Activated CD8-positive, alpha-beta memory T cell treated with anti-CD3 and anti-CD28 coated beads, Interleukin-2, amount 10 ng/mL, durations not matched to agents 7 days and 5 days (primary cell): ENCODE data around the gene CEBPB. TPM values are rescaled to one million over a fixed set of nuclear protein-coding genes. Genes with fewer than 3 reads are reported as not detected.

Experiments used
- ATAC-seq: fragments of 150-1000 bp; cut with Tn5 transposase; one replicate; pipeline ENCODE4 v1.10.0; 2021; ENCODE audit warnings: moderate library complexity
- CTCF ChIA-PET: fragments of 350-600 bp; sonication (Branson Sonifier 250); formaldehyde crosslinking; loops from one replicate; lab custom pipeline; 2021; ENCODE audit warnings: antibody characterized with exemption; lab: Charles Lee
- DNase-seq: peaks from one replicate; pipeline ENCODE4 v3.0.0-alpha.2; 2020
- H3K27ac Mint-ChIP-seq: one replicate; pipeline ENCODE4 v1.8.0; 2021; ENCODE audit warnings: mild to moderate bottlenecking, mixed read lengths
- H3K27me3 Mint-ChIP-seq: one replicate; pipeline ENCODE4 v1.8.0; 2021; ENCODE audit warnings: mixed read lengths
- H3K36me3 Mint-ChIP-seq: one replicate; pipeline ENCODE4 v1.8.0; 2021; ENCODE audit warnings: mild to moderate bottlenecking, mixed read lengths
- H3K4me1 Mint-ChIP-seq: one replicate; pipeline ENCODE4 v1.8.0; 2021; ENCODE audit warnings: mixed read lengths
- H3K4me3 Mint-ChIP-seq: one replicate; pipeline ENCODE4 v1.8.0; 2021; ENCODE audit warnings: mild to moderate bottlenecking, moderate library complexity, mixed read lengths
- H3K9me3 Mint-ChIP-seq: one replicate; pipeline ENCODE4 v1.8.0; 2022; ENCODE audit warnings: low read depth, mixed read lengths
- total RNA-seq, 2 experiments: library from RNA; stranded (reverse); gene quantifications; one replicate each; pipeline ENCODE4 v1.2.3, GENCODE V29; 2021

The CEBPB gene
- total RNA-seq: 10 to 100 TPM; 32.6 to 34.6 TPM

DNA sequence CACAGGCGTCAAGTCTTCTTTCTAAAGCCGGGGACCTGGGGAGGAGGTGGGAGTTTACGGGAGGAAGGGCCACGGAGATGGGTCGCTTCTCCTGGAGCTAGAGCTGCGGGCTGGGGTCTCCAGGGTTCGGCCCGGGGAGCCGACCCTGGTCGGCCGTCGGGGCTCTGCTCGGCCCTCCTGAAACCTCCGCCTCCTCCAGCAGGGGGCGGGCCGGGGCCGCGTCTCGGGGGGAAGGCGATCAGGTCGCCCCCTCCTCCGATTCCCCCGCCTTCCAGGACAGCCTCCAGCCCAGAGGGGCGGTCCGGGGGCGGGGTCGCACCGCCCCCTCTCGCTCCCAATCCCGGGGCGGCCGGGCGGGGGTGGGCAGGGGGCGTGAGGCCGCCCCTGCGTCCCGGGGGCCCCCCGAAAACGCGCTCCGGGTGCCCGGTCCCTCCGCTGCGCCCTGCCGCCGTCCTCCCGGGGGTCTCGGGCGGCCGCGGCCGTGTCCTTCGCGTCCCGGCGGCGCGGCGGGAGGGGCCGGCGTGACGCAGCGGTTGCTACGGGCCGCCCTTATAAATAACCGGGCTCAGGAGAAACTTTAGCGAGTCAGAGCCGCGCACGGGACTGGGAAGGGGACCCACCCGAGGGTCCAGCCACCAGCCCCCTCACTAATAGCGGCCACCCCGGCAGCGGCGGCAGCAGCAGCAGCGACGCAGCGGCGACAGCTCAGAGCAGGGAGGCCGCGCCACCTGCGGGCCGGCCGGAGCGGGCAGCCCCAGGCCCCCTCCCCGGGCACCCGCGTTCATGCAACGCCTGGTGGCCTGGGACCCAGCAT lies at the start of gene CEBPB:
CEBPB (plus strand) TSS at position 580 of the 814 bp plus-strand sequence; CDS start at position 784, 204 bp downstream.
- ATAC-seq: peak; percentile 59
- Mint-ChIP-seq H3K9me3 (no peaks in the 10 kb centered on the region), H3K27me3 (peaks cover 8% of the 10 kb centered on the region), H3K4me1 (peaks cover 20% of the 10 kb centered on the region), H3K4me3 (peak within 1 kb of the TSS; percentile 83), H3K36me3 (peaks cover 14% of the 10 kb centered on the region), H3K27ac (peak within 1 kb of the TSS; percentile 93)
- CTCF ChIA-PET: interaction anchor here (0.7 to 6.1 kb wide), 24 partner anchors 11 to 399 kb away, joined by 3 to 154 read pairs (median 4); partner anchors contain the start of gene PTPN1
- DNase-seq: peak; percentile 90

DNA sequence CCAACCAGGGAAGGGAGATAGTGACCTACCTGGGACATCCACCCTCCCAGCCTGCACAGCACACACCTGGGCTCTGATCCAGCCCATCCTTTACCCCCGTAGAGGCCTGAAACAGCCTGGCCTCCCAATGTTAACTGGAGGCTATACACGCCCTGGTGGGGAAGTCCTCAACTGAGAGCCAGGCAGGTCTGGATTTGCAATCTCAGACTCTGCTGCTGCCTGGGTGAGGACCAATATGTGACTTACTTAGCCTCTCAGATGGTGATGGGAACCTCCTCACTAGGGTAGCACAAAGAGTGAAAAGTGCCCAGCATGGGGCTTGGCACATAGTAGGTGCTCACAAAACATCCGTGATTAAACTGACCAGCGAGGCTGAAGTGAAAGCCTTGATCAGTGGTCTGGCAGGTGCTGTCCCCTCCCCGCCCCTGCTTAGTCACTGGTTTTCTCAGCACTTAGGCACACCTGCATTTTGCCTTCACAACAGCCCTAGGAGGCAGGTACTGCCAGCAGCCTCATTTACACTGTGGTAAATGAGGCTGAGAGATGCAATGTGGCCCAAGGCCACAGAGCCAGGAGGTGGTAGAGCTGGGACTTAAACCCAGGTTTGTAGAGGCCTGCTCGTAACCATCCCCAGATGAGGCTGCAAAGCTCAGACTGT lies 49.5 kb upstream of the CEBPB start:
- no peak overlapping the region for H3K27ac Mint-ChIP-seq
- peaks cover 22% of the 10 kb centered on the region for H3K36me3 Mint-ChIP-seq

GRCh38 chr20:50141811-50142561 lies 48.6 kb upstream of the CEBPB start:
- DNase-seq: no peak
- ATAC-seq: no peak
- peaks cover 27% of the 10 kb centered on the region for H3K4me1 Mint-ChIP-seq
- H3K9me3 Mint-ChIP-seq: no peaks in the 10 kb centered on the region
- peaks cover 22% of the 10 kb centered on the region for H3K36me3 Mint-ChIP-seq
- no peaks in the 10 kb centered on the region for H3K27me3 Mint-ChIP-seq
- H3K27ac Mint-ChIP-seq: no peak overlapping the region
- no peak overlapping the region for H3K4me3 Mint-ChIP-seq
- CTCF ChIA-PET: interaction anchor here (1.1 to 1.2 kb wide), 3 partner anchors 21 to 71 kb away, joined by 3 to 8 read pairs (median 4); no protein-coding TSS in a partner anchor

More for the DNA sequence above, 49.5 kb upstream of the CEBPB start:
- DNase-seq (no peak), ATAC-seq (no peak)
- peaks cover 19% of the 10 kb centered on the region for H3K4me1 Mint-ChIP-seq
- CTCF ChIA-PET: interaction anchor here (1.1 to 1.8 kb wide), 3 partner anchors 13 to 70 kb away, joined by 3 to 8 read pairs (median 6); partner anchors contain the start of gene PEDS1
- H3K4me3 Mint-ChIP-seq: no peak overlapping the region
- H3K27me3 Mint-ChIP-seq: no peaks in the 10 kb centered on the region
- H3K9me3 Mint-ChIP-seq: no peaks in the 10 kb centered on the region

DNA sequence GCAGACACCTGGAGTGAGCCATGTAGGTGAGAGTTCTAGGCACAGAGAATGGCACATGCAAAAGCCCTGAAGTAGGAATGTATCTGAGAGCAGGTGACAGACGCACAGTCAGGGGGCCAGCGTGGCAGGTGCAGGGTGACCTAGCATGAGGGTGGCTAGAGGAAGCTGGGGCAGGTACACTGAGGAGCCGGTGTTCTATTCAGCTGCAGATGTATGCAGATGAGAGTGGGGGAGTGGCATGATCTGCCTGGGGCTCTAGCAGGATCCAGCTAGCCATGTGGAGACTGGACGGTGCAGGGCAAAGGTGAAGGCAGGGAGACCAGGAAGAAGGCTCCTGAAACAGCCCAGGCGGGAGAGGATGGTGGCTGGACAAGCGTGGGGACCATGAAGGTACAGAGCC lies 47.8 kb upstream of the CEBPB start:
- Mint-ChIP-seq H3K9me3 (no peaks in the 10 kb centered on the region), H3K27me3 (no peaks in the 10 kb centered on the region), H3K4me3 (no peak overlapping the region), H3K4me1 (peaks cover 33% of the 10 kb centered on the region), H3K27ac (peak overlapping the region; percentile 34), H3K36me3 (peaks cover 21% of the 10 kb centered on the region)
- DNase-seq: no peak
- ATAC-seq: no peak
- CTCF ChIA-PET: interaction anchor here (1.1 kb wide), 1 partner anchor 22 kb away, joined by 4 read pairs; no protein-coding TSS in a partner anchor

DNA sequence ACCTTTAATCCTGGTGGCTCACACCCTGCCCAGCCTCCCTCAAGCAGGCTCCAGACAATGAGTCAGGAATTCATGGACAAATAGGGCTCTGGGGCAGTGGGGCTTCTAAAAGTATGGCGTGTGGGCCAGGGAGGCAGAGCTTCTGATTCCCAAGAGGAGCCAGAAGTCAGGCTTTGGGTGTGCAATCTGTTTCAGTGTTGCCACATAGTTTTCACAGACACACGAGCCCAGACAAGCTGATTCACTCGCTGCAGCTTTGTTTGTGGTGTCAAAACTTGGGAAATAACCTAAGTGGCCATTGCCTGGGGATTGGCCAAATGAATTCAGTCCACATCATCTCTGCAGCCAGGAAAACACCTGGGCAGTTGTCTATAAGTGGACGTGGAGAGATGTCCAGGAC lies 46.3 kb upstream of the CEBPB start:
- Mint-ChIP-seq H3K4me1 (peaks cover 45% of the 10 kb centered on the region), H3K4me3 (no peak overlapping the region), H3K36me3 (peaks cover 23% of the 10 kb centered on the region), H3K27me3 (no peaks in the 10 kb centered on the region), H3K27ac (no peak overlapping the region), H3K9me3 (no peaks in the 10 kb centered on the region)
- CTCF ChIA-PET: interaction anchor here (0.9 to 1.3 kb wide), 3 partner anchors 8 to 35 kb away, joined by 3 to 5 read pairs (median 4); partner anchors contain the start of gene PEDS1
- DNase-seq: no peak
- no peak for ATAC-seq

- peaks cover 52% of the 10 kb centered on the region for H3K4me1 Mint-ChIP-seq
- H3K27ac Mint-ChIP-seq: peak overlapping the region; percentile 95
- peaks cover 26% of the 10 kb centered on the region for H3K36me3 Mint-ChIP-seq
- no peaks in the 10 kb centered on the region for H3K9me3 Mint-ChIP-seq
- H3K4me3 Mint-ChIP-seq: no peak overlapping the region
- ATAC-seq (no peak), DNase-seq (no peak)
- no peaks in the 10 kb centered on the region for H3K27me3 Mint-ChIP-seq
- CTCF ChIA-PET: interaction anchor here (1.1 to 1.2 kb wide), 2 partner anchors 9 to 26 kb away, joined by 3 read pairs; no protein-coding TSS in a partner anchor
Observed at GRCh38 chr20:50145566-50145965, 45.1 kb upstream of the CEBPB start.

- ATAC-seq: no peak
- peaks cover 29% of the 10 kb centered on the region for H3K36me3 Mint-ChIP-seq
- CTCF ChIA-PET: interaction anchor here (1.1 kb wide), 1 partner anchor 27 kb away, joined by 3 read pairs; no protein-coding TSS in a partner anchor
- H3K4me3 Mint-ChIP-seq: peak overlapping the region; percentile 72
- H3K9me3 Mint-ChIP-seq: no peaks in the 10 kb centered on the region
- H3K27ac Mint-ChIP-seq: peak overlapping the region; percentile 95
- peaks cover 56% of the 10 kb centered on the region for H3K4me1 Mint-ChIP-seq
- H3K27me3 Mint-ChIP-seq: no peaks in the 10 kb centered on the region
- no peak for DNase-seq
Observed at GRCh38 chr20:50146214-50146613, 44.4 kb upstream of the CEBPB start.

DNA sequence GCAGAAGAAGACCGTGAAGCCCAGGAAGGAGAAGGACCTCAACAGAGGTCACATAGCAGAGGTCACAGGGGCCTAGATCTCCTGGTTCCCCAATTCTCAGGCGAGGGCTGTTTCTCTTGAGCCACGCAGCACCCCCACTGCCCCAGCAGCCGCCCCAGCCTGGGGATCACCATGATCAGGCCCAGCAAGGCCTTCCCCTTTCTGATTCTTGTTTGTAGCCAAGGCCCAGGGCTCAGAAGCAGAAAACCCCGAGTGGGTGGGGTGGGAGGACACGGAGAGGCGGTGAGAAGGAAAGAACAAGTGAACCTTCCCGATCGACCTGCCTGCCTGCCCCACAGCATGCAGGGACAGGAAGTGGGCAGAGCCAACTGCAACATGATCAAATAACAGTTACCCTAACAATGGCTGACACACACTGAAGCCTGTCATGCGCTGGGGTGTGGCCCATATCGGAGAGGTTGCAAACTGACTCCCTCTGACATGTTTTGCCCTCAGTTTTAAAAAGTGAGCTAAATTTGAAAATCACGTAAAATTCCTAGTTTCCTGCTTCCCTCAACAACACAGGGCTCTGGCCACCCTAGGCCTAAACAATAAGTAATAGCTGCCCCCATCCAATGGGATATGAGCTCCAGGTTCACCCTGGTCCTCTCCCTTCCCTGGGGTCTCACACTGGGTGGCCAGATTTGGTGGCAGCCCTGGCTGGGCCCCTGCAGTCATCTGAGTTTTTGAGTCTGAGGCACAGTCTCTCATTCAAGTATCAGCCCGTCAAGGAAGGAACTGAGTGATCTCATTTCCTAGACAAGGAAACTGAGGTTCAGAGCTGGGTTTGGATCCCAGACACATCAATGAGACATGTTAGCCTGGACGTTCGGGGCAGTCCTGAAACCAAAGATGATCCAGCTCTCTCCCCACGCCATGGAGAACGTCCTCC lies 43.6 kb upstream of the CEBPB start:
- CTCF ChIA-PET: interaction anchor here (0.6 to 1.3 kb wide), 10 partner anchors 12 to 783 kb away, joined by 3 to 9 read pairs (median 3); partner anchors contain the start of gene CEBPB
- ATAC-seq: peak; percentile 99
- Mint-ChIP-seq H3K27me3 (no peaks in the 10 kb centered on the region), H3K36me3 (peaks cover 27% of the 10 kb centered on the region), H3K27ac (peak overlapping the region; percentile 95), H3K4me3 (peak overlapping the region; percentile 72), H3K9me3 (no peaks in the 10 kb centered on the region), H3K4me1 (peaks cover 59% of the 10 kb centered on the region)
- DNase-seq: peak; percentile 88

- ATAC-seq: no peak
- no peak overlapping the region for H3K4me3 Mint-ChIP-seq
Observed at GRCh38 chr20:50149481-50150254, 41.0 kb upstream of the CEBPB start.

DNA sequence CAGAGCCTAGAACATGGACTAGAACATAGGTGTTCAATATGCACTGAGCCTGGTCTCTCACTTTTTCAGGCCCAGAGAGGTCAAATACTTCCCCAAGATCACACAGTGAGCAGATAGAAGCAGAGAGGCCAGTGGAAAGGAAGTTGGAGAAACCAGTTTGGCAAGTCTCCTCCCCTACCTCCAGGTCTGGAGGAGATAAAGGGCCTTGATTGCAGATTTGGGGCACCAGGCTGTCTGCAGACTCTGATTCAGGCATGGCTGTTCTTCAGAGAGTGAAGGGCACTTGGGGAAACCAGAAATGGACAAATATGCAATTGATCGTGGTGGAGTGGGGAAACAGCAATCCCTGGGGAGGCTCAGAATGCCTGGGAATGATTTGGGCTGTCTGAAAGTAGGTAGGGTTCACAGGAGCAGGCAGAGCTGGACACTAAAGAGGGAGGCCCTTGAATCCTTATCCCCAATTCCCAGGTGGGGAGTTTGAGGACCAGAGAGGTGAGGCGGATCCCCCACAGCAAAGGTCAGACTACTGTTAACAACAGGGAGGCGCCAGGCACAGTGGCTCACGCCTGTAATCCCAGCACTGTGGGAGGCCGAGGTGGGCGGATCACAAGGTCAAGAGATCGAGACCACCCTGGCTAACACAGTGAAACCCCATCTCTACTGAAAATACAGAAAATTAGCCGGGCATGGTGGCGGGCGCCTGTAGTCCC lies 39.4 kb upstream of the CEBPB start:
- Mint-ChIP-seq H3K9me3 (no peaks in the 10 kb centered on the region), H3K36me3 (peaks cover 13% of the 10 kb centered on the region), H3K27me3 (no peaks in the 10 kb centered on the region), H3K4me1 (peaks cover 62% of the 10 kb centered on the region), H3K4me3 (no peak overlapping the region), H3K27ac (peak overlapping the region; percentile 45)
- no peak for DNase-seq
- CTCF ChIA-PET: interaction anchor here (1.0 to 6.0 kb wide), 6 partner anchors 16 to 80 kb away, joined by 3 to 67 read pairs (median 4); no protein-coding TSS in a partner anchor
- no peak for ATAC-seq

More at GRCh38 chr20:50149481-50150254, 41.0 kb upstream of the CEBPB start:
- H3K9me3 Mint-ChIP-seq: no peaks in the 10 kb centered on the region
- CTCF ChIA-PET: interaction anchor here (0.7 to 2.7 kb wide), 7 partner anchors 19 to 170 kb away, joined by 3 to 9 read pairs (median 4); no protein-coding TSS in a partner anchor
- DNase-seq: no peak
- no peaks in the 10 kb centered on the region for H3K27me3 Mint-ChIP-seq
- H3K36me3 Mint-ChIP-seq: peaks cover 16% of the 10 kb centered on the region
- peaks cover 68% of the 10 kb centered on the region for H3K4me1 Mint-ChIP-seq
- peak overlapping the region; percentile 95 for H3K27ac Mint-ChIP-seq
